Brain pericyte (primary cell): ENCODE results near the gene SHC2.

Source experiments
- DNase-seq: peaks from one replicate; pipeline ENCODE4 v3.0.0-alpha.2; 2012; ENCODE audit warnings: low read depth, low spot score

SHC2 gene

GRCh38 chr19:472005-472858, 11.4 kb upstream of the SHC2 start:
- DNase-seq = no peak

DNA sequence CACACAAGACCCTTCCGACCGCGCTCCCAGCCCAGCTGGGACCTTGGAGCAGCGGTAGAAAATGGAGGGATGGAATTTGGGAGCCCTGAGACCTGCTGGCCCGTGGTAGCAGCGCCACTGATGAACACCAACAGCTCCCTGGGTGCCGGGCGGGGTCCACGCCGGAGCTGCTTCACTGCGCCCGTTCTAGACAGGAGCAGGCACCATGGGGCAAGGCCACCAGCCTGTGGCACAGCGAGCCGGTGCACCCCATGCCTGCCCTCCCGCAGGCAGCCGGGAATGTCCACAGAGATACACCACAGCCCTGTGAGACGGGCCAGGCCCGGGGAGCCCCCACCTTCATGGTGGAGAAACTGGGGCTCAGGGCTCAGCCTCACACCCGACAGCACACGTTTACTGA, 9.9 kb upstream of the SHC2 start:
- DNase-seq = no peak

- no peak for DNase-seq
Measured at GRCh38 chr19:469833-470232, 9.0 kb upstream of the SHC2 start.

- no peak for DNase-seq
Measured at GRCh38 chr19:468587-469256, 7.9 kb upstream of the SHC2 start.

DNA sequence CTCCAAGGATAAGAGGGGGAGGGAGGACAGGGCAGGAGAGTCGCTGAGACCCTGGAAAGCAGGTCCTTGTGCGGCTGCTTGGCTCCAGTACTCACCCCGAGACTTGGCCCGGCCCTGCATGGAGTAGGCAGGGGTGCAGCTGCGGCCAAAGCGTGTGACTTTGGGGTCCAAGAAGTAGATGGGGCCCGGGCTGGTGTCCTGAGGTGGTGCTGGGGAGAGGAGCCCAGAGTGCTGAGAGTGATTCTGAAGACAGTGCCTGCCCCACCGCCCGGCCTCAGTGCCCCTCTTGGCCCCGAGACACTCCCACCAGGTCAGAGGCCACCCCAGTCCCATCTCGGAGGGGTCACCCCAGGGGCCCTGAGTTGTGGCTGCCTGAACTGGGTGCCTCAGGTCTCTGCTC, 6.7 kb upstream of the SHC2 start:
- DNase-seq = no peak

GRCh38 chr19:465056-465816, 4.4 kb upstream of the SHC2 start:
- no peak for DNase-seq

DNA sequence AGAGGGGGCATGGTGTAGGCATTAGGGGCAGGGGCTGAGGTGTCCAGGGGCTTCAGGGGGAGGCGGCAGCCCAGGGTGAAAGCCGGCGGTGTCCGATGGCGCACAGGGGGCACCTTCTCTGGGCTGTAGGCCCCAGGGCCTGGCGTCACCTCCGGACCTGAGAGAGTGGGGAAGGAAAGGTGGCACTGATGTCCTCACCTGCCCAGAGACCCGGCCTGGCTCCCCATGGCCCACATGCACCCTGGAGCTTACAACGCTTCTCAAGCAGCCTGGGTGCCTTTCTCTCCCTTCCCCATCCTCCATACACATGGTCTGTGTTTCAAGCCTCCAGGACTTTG, 3.3 kb upstream of the SHC2 start:
- no peak for DNase-seq

DNA sequence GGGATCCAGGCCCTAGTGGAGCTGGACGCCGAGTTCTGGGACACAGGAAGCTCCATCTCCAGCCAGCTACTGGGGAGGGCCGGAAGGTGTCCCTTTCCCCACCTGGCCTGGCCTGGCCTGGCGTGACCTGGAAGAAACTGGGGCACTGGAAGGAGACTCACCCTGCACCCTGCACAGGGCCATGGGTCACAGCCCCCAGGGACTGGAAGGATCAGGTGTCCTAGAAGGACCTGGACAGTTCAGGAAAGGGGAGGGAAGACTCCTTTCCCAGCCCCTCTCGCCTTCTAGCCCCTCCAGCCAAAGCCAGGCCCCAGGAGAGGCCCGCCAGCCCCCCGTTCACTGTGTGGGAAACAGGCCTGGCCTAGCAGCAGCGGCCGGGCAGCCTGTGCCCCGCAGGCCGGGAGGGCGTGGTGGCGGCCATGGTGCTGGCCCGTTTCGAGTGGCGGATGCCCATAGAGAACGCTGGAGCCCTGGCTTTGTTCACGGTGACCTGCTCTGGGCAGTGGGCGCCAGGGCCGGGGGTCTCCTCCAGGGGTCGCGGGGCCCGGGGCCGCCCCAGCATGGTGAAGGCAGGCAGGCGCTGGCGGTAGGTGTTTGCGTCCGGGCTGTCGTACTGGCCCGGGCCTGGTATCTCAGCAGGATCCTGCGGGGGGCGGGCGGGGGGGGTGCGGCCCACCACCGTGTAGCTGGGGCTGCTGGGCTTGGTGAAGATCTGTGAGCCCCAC, 2.8 kb upstream of the SHC2 start:
- no peak for DNase-seq

DNA sequence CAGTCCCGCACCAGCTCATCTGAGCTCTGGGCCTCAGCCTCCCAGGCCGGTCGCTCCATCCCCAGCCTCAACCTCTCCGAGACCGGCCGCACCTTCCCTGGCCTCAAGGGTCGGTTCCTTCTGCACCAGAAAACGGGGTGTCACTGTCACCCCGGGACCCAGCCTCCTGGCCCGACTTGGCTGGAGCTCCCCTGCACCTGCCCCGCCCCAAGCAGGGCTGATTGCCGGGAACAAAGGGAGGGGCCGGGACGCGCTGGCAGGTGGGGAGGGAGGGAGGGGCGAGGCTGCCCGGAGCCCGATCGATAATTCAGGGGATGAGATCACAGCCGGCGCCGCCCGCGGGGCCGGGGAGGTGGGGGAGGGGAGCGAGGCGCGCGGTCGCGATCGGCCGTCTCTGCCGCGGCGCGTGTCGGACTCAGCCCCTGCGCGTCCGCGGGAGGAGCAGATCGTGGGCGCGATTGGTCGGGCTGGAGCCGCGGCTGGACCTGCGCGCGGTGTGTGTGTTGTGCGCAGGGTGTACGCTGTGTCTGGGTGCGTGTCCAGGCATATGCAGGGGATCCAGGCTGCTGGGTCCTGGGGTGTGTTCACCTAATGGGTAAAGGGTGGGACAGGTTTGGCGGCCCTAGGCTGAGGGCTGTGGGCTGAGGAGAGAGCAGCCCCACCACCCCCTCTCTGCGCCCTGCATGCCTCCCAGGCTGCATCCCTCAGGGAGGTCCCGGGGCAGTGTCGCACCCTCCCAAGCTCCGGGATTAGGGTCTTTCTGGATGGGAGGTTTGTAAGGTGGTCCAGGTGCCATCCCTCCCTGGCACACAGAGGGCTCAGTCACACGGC, 1.1 kb upstream of the SHC2 start:
- no peak for DNase-seq

DNA sequence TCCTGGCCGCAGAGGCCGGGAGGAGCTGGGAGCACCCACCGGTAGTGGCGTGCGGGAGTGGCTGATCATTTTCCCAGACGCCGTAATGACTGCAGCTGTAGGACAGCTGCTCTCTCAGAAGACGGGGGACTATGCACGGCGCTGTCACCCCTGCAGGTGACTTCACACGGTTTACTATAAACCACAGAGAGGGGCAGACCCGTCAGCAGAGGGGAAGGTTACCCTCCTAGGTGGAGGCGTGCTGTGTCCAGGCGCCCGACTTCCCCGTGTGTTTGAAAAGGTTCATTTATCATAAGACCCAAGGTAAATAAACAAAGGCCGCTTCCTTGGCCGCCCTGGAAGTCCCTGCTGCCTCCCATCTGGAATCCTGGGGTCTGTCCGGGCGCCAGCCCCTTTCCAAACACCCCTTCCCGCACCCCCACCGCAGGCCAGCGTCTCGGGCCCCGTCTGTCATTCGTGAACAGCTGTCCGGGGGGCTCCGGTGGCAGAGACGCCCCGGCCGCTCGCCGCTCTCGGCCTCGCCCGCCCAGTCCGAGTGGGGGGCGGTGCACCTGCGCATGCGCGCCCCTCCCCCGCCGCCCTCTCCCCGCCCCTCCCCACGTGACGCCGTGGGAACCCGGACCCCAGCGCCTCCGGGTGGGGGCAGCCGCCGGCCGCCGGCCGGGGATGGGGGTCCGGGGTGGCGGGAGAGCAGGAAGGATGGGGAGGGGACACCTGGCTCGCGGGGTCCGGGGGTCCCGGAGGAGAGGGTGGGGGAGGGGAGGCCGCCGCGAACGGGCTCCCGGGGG, 915 bp downstream of the SHC2 start:
- no peak for DNase-seq

DNA sequence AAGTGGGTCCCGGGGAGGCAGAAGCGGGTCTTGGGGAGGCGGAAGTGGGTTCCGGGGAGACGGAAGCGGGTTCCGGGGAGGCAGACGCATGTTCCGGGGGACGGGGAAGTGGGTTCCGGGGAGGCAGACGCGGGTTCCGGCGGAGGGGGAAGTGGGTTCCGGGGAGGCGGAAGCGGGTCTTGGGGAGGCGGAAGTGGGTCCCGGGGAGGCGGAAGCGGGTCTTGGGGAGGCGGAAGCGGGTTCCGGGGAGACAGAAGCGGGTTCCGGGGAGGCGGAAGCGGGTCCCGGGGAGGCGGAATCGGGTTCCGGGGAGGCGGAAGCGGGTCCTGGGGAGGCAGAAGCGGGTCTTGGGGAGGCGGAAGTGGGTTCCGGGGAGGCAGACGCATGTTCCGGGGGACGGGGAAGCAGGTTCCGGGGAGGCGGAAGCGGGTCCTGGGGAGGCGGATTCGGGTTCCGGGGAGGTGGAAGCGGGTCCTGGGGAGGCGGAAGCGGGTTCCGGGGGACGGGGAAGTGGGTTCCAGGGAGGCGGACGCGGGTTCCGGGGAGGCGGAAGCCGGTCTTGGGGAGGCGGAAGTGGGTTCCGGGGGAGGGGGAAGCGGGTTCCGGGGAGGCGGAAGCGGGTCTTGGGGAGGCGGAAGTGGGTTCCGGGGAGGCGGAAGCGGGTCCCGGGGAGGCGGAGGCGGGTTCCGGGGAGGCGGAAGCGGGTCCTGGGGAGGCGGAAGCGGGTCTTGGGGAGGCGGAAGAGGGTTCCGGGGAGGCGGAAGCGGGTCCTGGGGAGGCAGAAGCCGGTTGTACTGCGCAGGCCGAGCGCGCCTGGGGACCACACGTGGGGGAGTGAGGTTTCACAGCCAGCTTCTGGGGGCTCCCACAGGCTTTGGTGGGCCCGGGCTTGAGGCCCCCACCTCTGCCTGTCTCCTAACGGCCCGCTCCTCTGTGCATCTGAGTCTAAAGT, 2.5 kb downstream of the SHC2 start:
- DNase-seq = no peak

DNA sequence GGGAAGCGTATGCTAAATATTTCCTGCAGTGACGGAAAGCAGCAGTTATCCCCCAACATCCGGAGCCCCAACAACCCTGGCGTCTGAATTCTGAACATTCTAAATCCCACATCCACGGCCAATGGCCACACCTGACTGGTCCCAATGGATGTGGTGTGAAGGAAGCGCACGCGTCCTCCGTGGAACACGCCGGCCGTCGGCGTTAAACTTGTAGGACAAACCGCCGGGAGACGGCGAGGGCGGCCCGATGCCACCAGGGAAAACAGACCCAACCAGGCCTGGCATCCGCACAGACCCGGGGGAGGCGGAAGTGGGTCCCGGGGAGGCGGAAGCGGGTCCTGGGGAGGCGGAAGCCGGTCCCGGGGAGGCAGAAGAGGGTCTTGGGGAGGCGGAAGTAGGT, 3.2 kb downstream of the SHC2 start:
- no peak for DNase-seq

GRCh38 chr19:456547-457110, 4.2 kb downstream of the SHC2 start:
- DNase-seq = no peak

DNA sequence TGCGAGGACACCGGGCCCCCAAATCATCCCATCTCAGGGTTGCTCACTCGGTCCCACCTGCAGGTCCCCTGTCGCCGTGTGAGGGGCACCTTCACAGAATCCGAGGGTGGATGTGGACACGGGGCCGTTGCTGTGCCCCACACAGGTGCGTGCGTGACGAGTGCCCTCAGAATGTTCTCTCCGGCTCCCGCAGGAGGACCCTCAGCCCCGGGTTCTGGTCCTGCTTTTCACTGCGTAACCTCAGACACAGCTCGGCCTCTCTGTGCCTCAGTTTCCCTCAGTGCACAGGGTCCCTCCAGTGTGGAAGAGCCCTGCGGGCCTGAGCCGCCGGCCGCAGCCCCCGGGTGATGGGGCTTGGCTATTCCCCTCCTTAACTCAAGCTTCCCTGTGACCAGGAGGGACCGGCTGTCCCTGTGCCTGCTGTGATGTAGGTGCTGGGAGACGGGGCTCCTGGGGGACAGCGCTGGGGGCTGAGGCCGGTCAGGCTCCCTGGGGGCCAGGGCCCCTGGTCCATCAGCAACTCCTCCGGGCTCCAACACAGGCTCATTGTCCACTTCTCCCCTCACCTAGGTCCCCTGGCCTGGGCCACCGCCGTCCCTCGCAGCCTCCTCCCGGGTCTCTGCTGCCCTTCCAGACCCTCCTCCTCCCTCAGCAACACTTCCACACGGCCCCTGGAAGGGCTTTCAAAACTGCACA, 4.8 kb downstream of the SHC2 start:
- DNase-seq = no peak

DNA sequence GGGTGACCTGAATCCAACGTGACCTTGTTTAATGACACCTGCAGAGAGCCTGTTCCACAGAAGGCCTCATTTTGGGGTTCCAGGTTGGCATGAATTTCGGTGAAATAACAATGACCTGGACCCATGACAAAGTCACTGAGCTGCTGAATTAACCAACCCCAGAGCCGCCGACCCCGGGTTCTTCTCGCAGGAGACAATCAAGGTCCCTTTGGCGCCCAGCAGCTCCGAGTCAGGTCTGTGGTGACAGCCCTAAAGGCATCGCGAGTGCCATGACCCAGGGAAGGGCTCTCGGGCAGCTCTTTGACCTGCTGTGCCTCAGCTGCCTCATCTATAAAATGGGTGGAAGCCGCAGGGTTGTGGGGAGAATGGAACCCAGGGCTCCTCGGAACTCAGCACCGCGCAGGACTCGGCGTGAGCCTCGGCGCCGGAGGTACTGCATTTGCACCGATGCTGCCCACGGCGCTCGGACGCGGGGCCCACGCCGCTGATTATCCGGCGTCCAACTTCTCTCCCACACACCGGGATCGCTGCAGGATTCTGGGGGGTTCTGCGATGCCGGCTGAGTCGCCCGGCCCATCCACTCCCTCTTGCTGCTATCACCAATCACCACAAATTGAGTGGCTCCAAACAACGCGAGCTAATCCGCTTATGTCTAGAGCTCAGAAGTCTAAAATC, 5.7 kb downstream of the SHC2 start:
- no peak for DNase-seq

DNA sequence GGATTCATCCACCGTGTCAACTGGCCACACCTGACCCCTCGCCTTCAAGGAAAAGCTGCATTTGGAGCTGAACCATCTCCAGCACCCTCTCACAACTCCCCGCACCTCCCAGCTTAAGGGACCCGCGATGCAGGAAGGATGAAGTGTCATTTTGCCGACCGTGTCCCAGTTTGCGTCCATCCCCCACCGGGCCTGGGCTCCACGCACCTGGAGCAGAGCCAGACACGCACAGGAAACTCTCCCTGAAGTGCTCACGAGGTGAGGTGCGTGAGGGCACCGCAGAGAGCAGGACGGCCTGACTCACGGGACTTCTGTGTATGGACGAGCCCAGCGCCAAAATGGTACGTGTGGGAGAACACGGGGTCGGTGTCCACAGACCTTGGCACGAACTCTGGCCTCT, 7.2 kb downstream of the SHC2 start:
- DNase-seq = no peak

- DNase-seq = no peak
Measured at GRCh38 chr19:452829-453228, 8.0 kb downstream of the SHC2 start.
